ENCODE results near the gene MYO7B.

GRCh38 chr2:127685410-127686080, 150.1 kb downstream of the MYO7B start:
- TF ChIP-seq, protein P1, sequence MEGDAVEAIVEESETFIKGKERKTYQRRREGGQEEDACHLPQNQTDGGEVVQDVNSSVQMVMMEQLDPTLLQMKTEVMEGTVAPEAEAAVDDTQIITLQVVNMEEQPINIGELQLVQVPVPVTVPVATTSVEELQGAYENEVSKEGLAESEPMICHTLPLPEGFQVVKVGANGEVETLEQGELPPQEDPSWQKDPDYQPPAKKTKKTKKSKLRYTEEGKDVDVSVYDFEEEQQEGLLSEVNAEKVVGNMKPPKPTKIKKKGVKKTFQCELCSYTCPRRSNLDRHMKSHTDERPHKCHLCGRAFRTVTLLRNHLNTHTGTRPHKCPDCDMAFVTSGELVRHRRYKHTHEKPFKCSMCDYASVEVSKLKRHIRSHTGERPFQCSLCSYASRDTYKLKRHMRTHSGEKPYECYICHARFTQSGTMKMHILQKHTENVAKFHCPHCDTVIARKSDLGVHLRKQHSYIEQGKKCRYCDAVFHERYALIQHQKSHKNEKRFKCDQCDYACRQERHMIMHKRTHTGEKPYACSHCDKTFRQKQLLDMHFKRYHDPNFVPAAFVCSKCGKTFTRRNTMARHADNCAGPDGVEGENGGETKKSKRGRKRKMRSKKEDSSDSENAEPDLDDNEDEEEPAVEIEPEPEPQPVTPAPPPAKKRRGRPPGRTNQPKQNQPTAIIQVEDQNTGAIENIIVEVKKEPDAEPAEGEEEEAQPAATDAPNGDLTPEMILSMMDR (IDR thresholded peaks at IDR 0.05) = no peak
- no peak for TF ChIP-seq EZH2 (IDR thresholded peaks at IDR 0.05; ENCODE audit: borderline replicate concordance, insufficient read depth, low read depth, low read length, poor library complexity, severe bottlenecking)

Data from B cell (primary cell).